ENCODE measurements around the gene IL17C.

Gene IL17C

DNA sequence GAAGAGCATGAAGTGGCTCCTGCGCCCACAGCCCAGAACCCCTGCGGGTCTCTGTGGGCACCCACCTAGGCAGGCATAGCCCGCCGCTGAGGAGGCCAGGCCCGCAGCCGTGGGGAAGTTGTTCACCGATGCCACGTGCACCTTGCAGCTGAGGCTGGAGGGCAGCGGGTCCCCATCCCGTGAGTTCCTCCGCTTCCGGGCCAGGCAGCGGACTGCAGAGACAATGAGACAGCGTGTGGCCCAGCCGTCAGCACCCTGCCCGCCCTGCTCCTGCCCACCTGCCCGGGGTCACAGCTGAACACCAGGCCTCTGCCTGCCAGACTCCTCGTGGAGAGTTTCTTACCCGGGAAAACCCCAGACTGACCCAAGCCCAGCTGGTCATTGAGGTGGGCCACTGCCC lies 19.0 kb downstream of the IL17C start:
- peak overlapping the region; percentile 6; the same call in 1 of the 2 replicates for H3K4me2 ChIP-seq (ENCODE audit: low read length)

DNA sequence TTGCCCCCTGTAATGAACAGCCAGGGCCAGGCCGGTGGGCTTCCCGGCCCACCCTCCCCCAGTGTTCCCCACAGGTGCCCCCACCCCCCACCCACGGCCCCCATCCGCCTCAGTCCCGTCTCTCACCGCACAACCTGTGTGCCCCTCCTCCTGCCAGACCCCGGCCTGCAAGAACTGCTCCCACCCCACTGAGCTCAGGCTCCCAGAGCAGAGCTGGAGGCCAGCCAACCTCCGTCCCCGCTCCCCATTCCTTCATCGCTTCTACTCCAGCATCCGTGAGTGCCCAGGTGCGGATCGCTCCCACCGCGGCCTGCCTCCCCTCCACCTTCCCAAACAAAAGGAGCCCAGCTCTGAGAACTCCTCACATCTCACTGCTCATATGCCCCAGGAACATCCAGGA lies 20.3 kb downstream of the IL17C start:
- H3K9ac ChIP-seq (ENCODE audit: low read length), result no peak overlapping the region
- peaks cover 32% of the 10 kb centered on the region; the same call in 1 of the 2 replicates for H3K36me3 ChIP-seq (ENCODE audit: insufficient read depth, low read length)
- no peaks in the 10 kb centered on the region for H3K27me3 ChIP-seq (ENCODE audit: insufficient read depth, low read length)
- H3K27ac ChIP-seq (ENCODE audit: low read depth, low read length, poor library complexity, severe bottlenecking), result no peak overlapping the region
- no peak overlapping the region for H3K4me2 ChIP-seq (ENCODE audit: low read length)
- no peaks in the 10 kb centered on the region for H4K20me1 ChIP-seq (ENCODE audit: insufficient read depth, low read length)
- no peak overlapping the region for H3K4me3 ChIP-seq (ENCODE audit: low read depth, low read length, poor library complexity, severe bottlenecking)
- peaks cover 31% of the 10 kb centered on the region for H3K4me1 ChIP-seq (ENCODE audit: insufficient read depth, low read length, severe bottlenecking)
- no peaks in the 10 kb centered on the region for H3F3A ChIP-seq (ENCODE audit: insufficient read depth, low read length)
- H3K9me2 ChIP-seq (ENCODE audit: low read depth, low read length), result no peaks in the 10 kb centered on the region
- no peak overlapping the region for H2AFZ ChIP-seq (ENCODE audit: low read length)
- H3K9me3 ChIP-seq (ENCODE audit: low read length), result no peaks in the 10 kb centered on the region
- peaks cover 12% of the 10 kb centered on the region for H3K79me2 ChIP-seq (ENCODE audit: insufficient read depth, low read length)
- no peak for TF ChIP-seq EZH2 (IDR thresholded peaks at IDR 0.05; ENCODE audit: borderline replicate concordance, low read length)
- no peak for TF ChIP-seq CTCF (IDR thresholded peaks at IDR 0.05; ENCODE audit: low read length)

More for the DNA sequence above, 19.0 kb downstream of the IL17C start:
- H3K9ac ChIP-seq (ENCODE audit: low read length), result no peak overlapping the region
- peaks cover 31% of the 10 kb centered on the region for H3K4me1 ChIP-seq (ENCODE audit: insufficient read depth, low read length, severe bottlenecking)
- peaks cover 43% of the 10 kb centered on the region; the same call in 1 of the 2 replicates for H3K36me3 ChIP-seq (ENCODE audit: insufficient read depth, low read length)
- H3K27ac ChIP-seq (ENCODE audit: low read depth, low read length, poor library complexity, severe bottlenecking), result peak overlapping the region; percentile 23
- no peak overlapping the region for H2AFZ ChIP-seq (ENCODE audit: low read length)
- H3K9me2 ChIP-seq (ENCODE audit: low read depth, low read length), result no peaks in the 10 kb centered on the region
- no peaks in the 10 kb centered on the region for H3F3A ChIP-seq (ENCODE audit: insufficient read depth, low read length)
- TF ChIP-seq EZH2 (IDR thresholded peaks at IDR 0.05; ENCODE audit: borderline replicate concordance, low read length) (no peak), CTCF (IDR thresholded peaks at IDR 0.05; ENCODE audit: low read length) (no peak)
- no peaks in the 10 kb centered on the region for H4K20me1 ChIP-seq (ENCODE audit: insufficient read depth, low read length)
- no peaks in the 10 kb centered on the region for H3K27me3 ChIP-seq (ENCODE audit: insufficient read depth, low read length)
- H3K4me3 ChIP-seq (ENCODE audit: low read depth, low read length, poor library complexity, severe bottlenecking), result no peak overlapping the region
- H3K9me3 ChIP-seq (ENCODE audit: low read length), result no peaks in the 10 kb centered on the region
- peaks cover 11% of the 10 kb centered on the region for H3K79me2 ChIP-seq (ENCODE audit: insufficient read depth, low read length)

DNA sequence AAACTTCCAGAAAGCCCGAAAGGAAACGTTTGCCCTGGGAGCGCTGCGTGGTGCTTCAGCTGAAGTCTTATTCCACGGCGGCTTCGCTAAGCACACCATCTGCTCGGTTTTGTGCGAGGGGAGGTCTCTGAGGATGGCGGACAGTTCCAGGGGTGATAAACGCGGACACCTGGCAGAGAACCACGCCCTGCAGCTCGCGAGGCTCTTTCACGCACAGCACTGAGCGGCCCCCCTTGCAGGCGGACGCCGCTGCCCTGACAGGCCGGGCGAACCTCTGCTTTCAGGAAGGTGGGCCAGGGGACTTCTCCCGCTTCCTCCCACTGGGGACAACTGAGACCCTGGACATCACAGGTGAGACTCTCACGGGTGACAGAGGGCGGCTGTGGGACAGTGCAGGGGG lies 20.8 kb downstream of the IL17C start:
- H3K9ac ChIP-seq (ENCODE audit: low read length), result no peak overlapping the region
- no peak overlapping the region for H3K4me3 ChIP-seq (ENCODE audit: low read depth, low read length, poor library complexity, severe bottlenecking)
- H2AFZ ChIP-seq (ENCODE audit: low read length), result no peak overlapping the region
- H3K79me2 ChIP-seq (ENCODE audit: insufficient read depth, low read length), result peaks cover 12% of the 10 kb centered on the region
- peaks cover 34% of the 10 kb centered on the region for H3K4me1 ChIP-seq (ENCODE audit: insufficient read depth, low read length, severe bottlenecking)
- H3K27ac ChIP-seq (ENCODE audit: low read depth, low read length, poor library complexity, severe bottlenecking), result no peak overlapping the region
- H3K27me3 ChIP-seq (ENCODE audit: insufficient read depth, low read length), result no peaks in the 10 kb centered on the region
- H3K9me2 ChIP-seq (ENCODE audit: low read depth, low read length), result no peaks in the 10 kb centered on the region
- H4K20me1 ChIP-seq (ENCODE audit: insufficient read depth, low read length), result no peaks in the 10 kb centered on the region
- no peaks in the 10 kb centered on the region for H3K9me3 ChIP-seq (ENCODE audit: low read length)
- no peaks in the 10 kb centered on the region for H3F3A ChIP-seq (ENCODE audit: insufficient read depth, low read length)
- no peak overlapping the region for H3K4me2 ChIP-seq (ENCODE audit: low read length)
- H3K36me3 ChIP-seq (ENCODE audit: insufficient read depth, low read length), result peaks cover 28% of the 10 kb centered on the region; the same call in 1 of the 2 replicates
- TF ChIP-seq EZH2 (IDR thresholded peaks at IDR 0.05; ENCODE audit: borderline replicate concordance, low read length), result no peak
- no peak for TF ChIP-seq CTCF (IDR thresholded peaks at IDR 0.05; ENCODE audit: low read length)
